Prostate gland (tissue), 2 donors: Measurements from ENCODE around the gene OST4.

ENCODE experiments used
- CTCF ChIP-seq, 4 experiments: fragments of 200-600 bp in 2 of 4; fragments of 450-650 bp in 2 of 4; sonication (generic) in 2 of 4; IDR thresholded peaks; 1 replicate in 3 of 4; 2 replicates in 1 of 4; pipeline ENCODE4 v1.5.1; 2016 to 2019; ENCODE audit warnings: antibody characterized with exemption in 4 of 4, mild to moderate bottlenecking in 2 of 4, moderate library complexity in 2 of 4
- POLR2A ChIP-seq: fragments of 450-650 bp; IDR thresholded peaks from one replicate; pipeline ENCODE4 v1.6.1; 2016; ENCODE audit warnings: antibody characterized with exemption, mild to moderate bottlenecking
- POLR2AphosphoS5 ChIP-seq: sonication (generic); formaldehyde crosslinking; IDR thresholded peaks from one replicate; pipeline ENCODE4 v1.6.1; 2017; ENCODE audit warnings: antibody characterized with exemption

GRCh38 chr2:27053776-27054175 lies 17.7 kb downstream of the OST4 start:
- TF ChIP-seq POLR2A (no peak), CTCF (IDR thresholded peaks at IDR 0.05) (no peak), POLR2AphosphoS5 (no peak)
